Activated CD8-positive, alpha-beta T cell treated with anti-CD3 and anti-CD28 coated beads for 36 hours (primary cell): ENCODE data around the gene BEST1. TPM values are rescaled to one million over a fixed set of nuclear protein-coding genes. Genes with fewer than 3 reads are reported as not detected.

Experiments
- ATAC-seq: fragments of 200-7000 bp; cut with Tn5 transposase; one replicate; pipeline ENCODE4 v1.10.0; 2021; ENCODE audit warnings: mild to moderate bottlenecking, moderate library complexity
- CTCF ChIA-PET: fragments of 350-600 bp; sonication (Branson Sonifier 250); formaldehyde crosslinking; loops from one replicate; lab custom pipeline; 2021; ENCODE audit warnings: antibody characterized with exemption; lab: Charles Lee
- POLR2A ChIA-PET: fragments of 350-600 bp; sonication (Branson Sonifier 250); formaldehyde crosslinking; loops from one replicate; lab custom pipeline; 2021; ENCODE audit warnings: antibody characterized with exemption; lab: Charles Lee
- DNase-seq: peaks from one replicate; pipeline ENCODE4 v3.0.0-alpha.2; 2020
- H3K27ac Mint-ChIP-seq: one replicate; pipeline ENCODE4 v1.8.0; 2021; ENCODE audit warnings: mild to moderate bottlenecking, mixed read lengths
- H3K27me3 Mint-ChIP-seq: one replicate; pipeline ENCODE4 v1.8.0; 2021; ENCODE audit warnings: mixed read lengths
- H3K36me3 Mint-ChIP-seq: one replicate; pipeline ENCODE4 v1.8.0; 2021; ENCODE audit warnings: low read depth, mixed read lengths
- H3K4me1 Mint-ChIP-seq: one replicate; pipeline ENCODE4 v1.8.0; 2021; ENCODE audit warnings: low read depth, mixed read lengths
- H3K4me3 Mint-ChIP-seq: one replicate; pipeline ENCODE4 v1.8.0; 2021; ENCODE audit warnings: mild to moderate bottlenecking, moderate library complexity, mixed read lengths
- H3K9me3 Mint-ChIP-seq: one replicate; pipeline ENCODE4 v1.8.0; 2021; ENCODE audit warnings: mixed read lengths
- intact Hi-C: fragments of 100-400 bp; cut with micrococcal nuclease; formaldehyde crosslinking; loops from one replicate; pipeline ENCODE4 v1.10.0; 2022
- total RNA-seq, 2 experiments: library from RNA; stranded (reverse); gene quantifications; one replicate each; pipeline ENCODE4 v1.2.3, GENCODE V29; 2021
- TF ChIP-seq, protein P1 (sequence below): fragments of 200-600 bp; IDR thresholded peaks from one replicate; pipeline ENCODE4 v1.8.0; 2022; ENCODE audit warnings: antibody characterized with exemption, mild to moderate bottlenecking

BEST1 gene
- total RNA-seq, 2 experiments from 2014 or later, result 0.61 to 0.83 TPM

DNA sequence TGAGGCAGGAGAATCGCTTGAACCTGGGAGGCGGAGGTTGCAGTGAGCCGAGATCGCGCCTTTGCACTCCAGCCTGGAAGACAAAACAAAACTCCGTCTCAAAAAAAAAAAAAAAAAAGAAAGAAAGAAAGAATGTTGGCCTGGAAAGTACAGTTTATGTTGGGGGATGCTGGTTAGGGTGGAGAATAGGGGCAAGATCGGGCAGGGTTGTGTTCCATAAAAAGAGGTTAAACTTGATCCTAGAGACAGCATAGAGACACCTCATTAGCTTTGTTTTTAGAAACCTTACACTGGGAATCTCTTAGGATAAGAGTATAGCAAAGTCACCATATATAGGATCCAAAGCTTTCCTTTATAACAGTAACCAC is 19.2 kb downstream of the BEST1 start:
- Mint-ChIP-seq H3K9me3 (no peaks in the 10 kb centered on the region), H3K36me3 (peaks cover 23% of the 10 kb centered on the region), H3K27me3 (no peaks in the 10 kb centered on the region), H3K4me1 (peaks cover 64% of the 10 kb centered on the region), H3K4me3 (peak overlapping the region; percentile 14), H3K27ac (peak overlapping the region; percentile 67)
- CTCF ChIA-PET, result interaction anchor here (1.0 to 5.1 kb wide), 5 partner anchors 22 to 173 kb away, joined by 3 to 36 read pairs (median 6); no protein-coding TSS in a partner anchor
- TF ChIP-seq, protein P1, sequence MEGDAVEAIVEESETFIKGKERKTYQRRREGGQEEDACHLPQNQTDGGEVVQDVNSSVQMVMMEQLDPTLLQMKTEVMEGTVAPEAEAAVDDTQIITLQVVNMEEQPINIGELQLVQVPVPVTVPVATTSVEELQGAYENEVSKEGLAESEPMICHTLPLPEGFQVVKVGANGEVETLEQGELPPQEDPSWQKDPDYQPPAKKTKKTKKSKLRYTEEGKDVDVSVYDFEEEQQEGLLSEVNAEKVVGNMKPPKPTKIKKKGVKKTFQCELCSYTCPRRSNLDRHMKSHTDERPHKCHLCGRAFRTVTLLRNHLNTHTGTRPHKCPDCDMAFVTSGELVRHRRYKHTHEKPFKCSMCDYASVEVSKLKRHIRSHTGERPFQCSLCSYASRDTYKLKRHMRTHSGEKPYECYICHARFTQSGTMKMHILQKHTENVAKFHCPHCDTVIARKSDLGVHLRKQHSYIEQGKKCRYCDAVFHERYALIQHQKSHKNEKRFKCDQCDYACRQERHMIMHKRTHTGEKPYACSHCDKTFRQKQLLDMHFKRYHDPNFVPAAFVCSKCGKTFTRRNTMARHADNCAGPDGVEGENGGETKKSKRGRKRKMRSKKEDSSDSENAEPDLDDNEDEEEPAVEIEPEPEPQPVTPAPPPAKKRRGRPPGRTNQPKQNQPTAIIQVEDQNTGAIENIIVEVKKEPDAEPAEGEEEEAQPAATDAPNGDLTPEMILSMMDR, result no peak
- ATAC-seq (no peak), DNase-seq (no peak)
- POLR2A ChIA-PET, result interaction anchor here (0.6 to 4.3 kb wide), 5 partner anchors 8 to 65 kb away, joined by 3 to 17 read pairs (median 6); no protein-coding TSS in a partner anchor
- intact Hi-C loops, result loop anchor here (10.0 kb wide), 1 partner anchor 115 kb away; no protein-coding TSS in a partner anchor

DNA sequence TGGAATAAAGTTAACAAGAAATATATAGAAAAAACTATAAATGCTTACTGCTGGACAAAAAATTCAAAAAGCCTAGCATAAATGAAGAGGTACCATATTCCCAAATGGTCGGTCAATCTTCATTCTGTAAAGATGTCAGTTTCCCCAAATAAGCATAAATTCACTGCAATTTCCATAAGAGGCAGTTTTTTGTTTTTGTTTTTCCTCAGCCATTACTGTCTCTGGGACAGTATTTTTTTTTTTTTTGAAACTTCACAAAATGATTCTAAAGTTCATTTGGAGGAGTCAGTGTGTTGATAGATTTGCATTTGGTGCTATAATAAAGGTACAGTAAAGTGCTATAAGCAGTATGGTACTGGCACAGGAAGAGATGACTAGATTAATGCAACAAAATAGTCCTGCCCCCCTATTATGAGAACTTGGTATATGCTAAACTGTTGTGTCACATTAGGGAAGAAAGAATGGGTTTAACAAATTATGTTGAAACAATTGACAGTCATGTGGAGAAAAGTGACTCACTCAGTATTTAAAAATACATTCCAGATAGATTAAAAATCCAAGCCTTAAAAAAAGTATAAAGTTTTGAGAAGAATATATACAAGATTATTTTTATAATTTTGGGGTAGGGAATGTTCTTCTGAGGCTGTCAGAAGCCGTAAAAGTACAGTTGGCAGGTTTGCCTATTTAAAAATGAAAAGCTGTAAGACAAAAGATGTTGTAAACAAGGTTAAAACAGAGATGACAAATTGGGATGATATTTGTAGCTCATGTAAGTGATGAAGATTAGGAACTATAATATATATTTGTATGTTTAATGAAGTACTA is 19.9 kb downstream of the BEST1 start:
- H3K36me3 Mint-ChIP-seq, result peaks cover 16% of the 10 kb centered on the region
- no peak overlapping the region for H3K4me3 Mint-ChIP-seq
- H3K27ac Mint-ChIP-seq, result peak overlapping the region; percentile 56
- intact Hi-C loops, result loop anchor here (10.0 kb wide), 1 partner anchor 115 kb away; no protein-coding TSS in a partner anchor
- ChIA-PET CTCF (interaction anchor here (1.0 to 5.1 kb wide), 7 partner anchors 23 to 173 kb away, joined by 3 to 36 read pairs (median 6); no protein-coding TSS in a partner anchor), POLR2A (interaction anchor here (1.1 to 4.3 kb wide), 4 partner anchors 8 to 56 kb away, joined by 3 to 17 read pairs (median 10); no protein-coding TSS in a partner anchor)
- H3K27me3 Mint-ChIP-seq, result no peaks in the 10 kb centered on the region
- TF ChIP-seq, protein P1, result no peak
- DNase-seq (no peak), ATAC-seq (no peak)
- peaks cover 58% of the 10 kb centered on the region for H3K4me1 Mint-ChIP-seq
- H3K9me3 Mint-ChIP-seq, result no peaks in the 10 kb centered on the region

DNA sequence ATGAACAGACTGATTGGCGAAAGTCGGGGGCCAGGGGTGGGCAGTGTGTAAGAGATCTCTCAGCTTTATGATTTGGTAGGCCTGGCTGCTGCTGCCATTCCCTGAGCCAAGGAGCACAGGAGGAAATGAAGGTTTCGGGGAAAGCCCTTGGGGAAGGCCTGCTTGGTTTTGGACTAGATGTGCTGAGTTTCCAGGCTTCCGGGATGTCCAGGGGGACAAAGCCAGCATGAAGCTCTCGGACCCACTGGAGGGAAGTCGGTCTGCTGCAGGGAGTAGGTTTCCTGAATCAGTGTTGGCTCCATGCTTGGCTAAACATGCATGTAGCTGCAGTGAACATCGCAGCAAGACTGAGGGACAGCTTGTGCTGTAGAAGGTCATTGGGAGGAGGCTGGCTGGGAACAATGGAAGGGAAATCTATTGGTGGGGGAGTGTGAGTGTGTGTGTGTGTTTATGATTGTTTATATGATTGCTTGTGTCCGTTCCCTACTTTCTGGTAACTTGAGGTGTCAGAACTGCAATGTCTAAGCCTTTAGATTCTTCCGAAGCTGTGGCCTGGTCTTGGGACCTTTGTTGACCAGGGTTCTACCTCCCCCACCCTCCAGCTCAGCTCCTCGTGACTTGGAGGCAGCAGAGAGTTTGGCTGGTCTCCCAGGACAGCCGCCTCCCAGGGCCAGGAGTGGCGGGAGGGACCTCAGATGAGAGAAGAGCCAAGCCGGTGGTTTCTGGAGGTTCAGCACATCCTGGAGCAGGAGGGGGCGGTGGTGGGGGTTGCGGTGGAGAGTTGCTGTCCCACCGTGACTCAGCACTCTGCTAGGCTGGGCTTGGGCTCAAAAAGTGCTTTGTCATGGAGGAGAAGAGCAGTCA is 21.3 kb downstream of the BEST1 start:
- Mint-ChIP-seq H3K36me3 (peaks cover 3% of the 10 kb centered on the region), H3K4me1 (peaks cover 52% of the 10 kb centered on the region), H3K27ac (peak overlapping the region; percentile 50), H3K4me3 (no peak overlapping the region), H3K9me3 (no peaks in the 10 kb centered on the region), H3K27me3 (no peaks in the 10 kb centered on the region)
- peak; percentile 75 for DNase-seq
- ATAC-seq, result peak; percentile 4
- ChIA-PET POLR2A (interaction anchor here (1.1 to 4.1 kb wide), 5 partner anchors 6 to 143 kb away, joined by 3 to 14 read pairs (median 3); partner anchors contain the start of gene FADS2), CTCF (interaction anchor here (0.7 to 3.7 kb wide), 4 partner anchors 12 to 110 kb away, joined by 3 to 26 read pairs (median 8); no protein-coding TSS in a partner anchor)
- intact Hi-C loops, result no loop called here
- TF ChIP-seq, protein P1, result no peak

DNA sequence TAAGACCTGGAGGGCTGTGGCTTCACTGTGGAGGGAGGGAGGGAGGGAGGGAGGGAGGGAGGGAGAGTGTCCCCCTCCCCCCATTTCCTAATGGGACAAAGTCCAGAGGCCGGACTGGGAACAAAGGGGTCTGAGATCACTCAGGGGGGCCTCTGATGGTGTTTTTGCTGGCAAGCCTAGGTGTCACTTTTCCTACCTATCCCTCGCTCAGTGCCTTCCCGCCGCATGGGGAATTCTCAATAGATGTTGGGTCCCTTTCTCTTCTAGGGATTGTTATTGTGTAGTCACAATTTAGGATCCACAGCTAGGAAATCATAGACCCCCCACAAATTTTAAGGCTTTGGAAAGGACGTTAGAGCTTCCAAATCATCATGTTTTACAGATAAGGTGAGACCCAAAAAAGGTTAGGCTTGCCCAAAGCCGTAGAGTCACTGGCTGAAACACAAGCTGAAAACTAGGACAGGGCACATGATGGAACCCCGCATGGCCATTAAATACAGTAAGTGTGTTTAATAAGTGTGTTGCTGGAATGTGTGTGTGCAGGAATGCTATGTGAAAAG is 22.0 kb downstream of the BEST1 start:
- Mint-ChIP-seq H3K9me3 (no peaks in the 10 kb centered on the region), H3K27ac (peak overlapping the region; percentile 89), H3K4me3 (peak overlapping the region; percentile 16), H3K36me3 (no peaks in the 10 kb centered on the region), H3K4me1 (peaks cover 52% of the 10 kb centered on the region), H3K27me3 (no peaks in the 10 kb centered on the region)
- CTCF ChIA-PET, result interaction anchor here (0.6 to 3.7 kb wide), 6 partner anchors 11 to 987 kb away, joined by 3 to 26 read pairs (median 5); no protein-coding TSS in a partner anchor
- DNase-seq (no peak), ATAC-seq (no peak)
- TF ChIP-seq, protein P1, result no peak
- intact Hi-C loops, result no loop called here
- POLR2A ChIA-PET, result interaction anchor here (1.0 to 1.9 kb wide), 6 partner anchors 8 to 144 kb away, joined by 3 to 6 read pairs (median 3); partner anchors contain the start of gene FADS2
